ENCODE data around the gene FAM78B.

Gene FAM78B

GRCh38 chr1:166039436-166040201 is 127.2 kb downstream of the FAM78B start:
- TF ChIP-seq CTCF (IDR thresholded peaks at IDR 0.05) = no peak

GRCh38 chr1:166036092-166036491 is 130.7 kb downstream of the FAM78B start:
- no peak for TF ChIP-seq CTCF (IDR thresholded peaks at IDR 0.05)

GRCh38 chr1:166032572-166033371 is 134.0 kb downstream of the FAM78B start:
- no peak for TF ChIP-seq CTCF (IDR thresholded peaks at IDR 0.05)

GRCh38 chr1:166031932-166032571 is 134.7 kb downstream of the FAM78B start:
- TF ChIP-seq CTCF (IDR thresholded peaks at IDR 0.05) = no peak

GRCh38 chr1:166029196-166029945 is 137.4 kb downstream of the FAM78B start:
- TF ChIP-seq CTCF (IDR thresholded peaks at IDR 0.05) = no peak

- no peak for TF ChIP-seq CTCF (IDR thresholded peaks at IDR 0.05)
These were observed 140.2 kb downstream of the FAM78B start for GRCh38 chr1:166026555-166026954.

GRCh38 chr1:166026143-166026542 is 140.7 kb downstream of the FAM78B start:
- TF ChIP-seq CTCF (IDR thresholded peaks at IDR 0.05) = no peak

All from LNCAP (cell line).